ENCODE data around the gene FIBCD1. TPM values are rescaled to one million over a fixed set of nuclear protein-coding genes. Genes with fewer than 3 reads are reported as not detected.

Gene FIBCD1
- total RNA-seq, 1 experiment from 2014 or later, result 1.4 TPM

GRCh38 chr9:130981756-130982137, 42.7 kb upstream of the FIBCD1 start:
- intact Hi-C loops (cut with micrococcal nuclease; ENCODE audit: unreplicated experiment), result no loop called here
- no peak for DNase-seq
- CTCF ChIA-PET, result no interaction called here
- no peak overlapping the region for H3K27ac Mint-ChIP-seq (ENCODE audit: unreplicated experiment)
- TF ChIP-seq CTCF (IDR thresholded peaks at IDR 0.05; ENCODE audit: unreplicated experiment), result no peak
- H3K36me3 Mint-ChIP-seq (ENCODE audit: insufficient read depth, unreplicated experiment), result no peaks in the 10 kb centered on the region
- H3K9me3 Mint-ChIP-seq (ENCODE audit: low read depth, unreplicated experiment), result no peaks in the 10 kb centered on the region
- no peak overlapping the region for H3K4me3 Mint-ChIP-seq (ENCODE audit: low read depth, unreplicated experiment)
- no TSS peak for BruUV-seq (replicated peaks)
- no peaks in the 10 kb centered on the region for H3K4me1 Mint-ChIP-seq (ENCODE audit: low read depth, unreplicated experiment)
- H3K27me3 Mint-ChIP-seq (ENCODE audit: unreplicated experiment), result peaks cover 72% of the 10 kb centered on the region

GRCh38 chr9:130981002-130981755, 42.1 kb upstream of the FIBCD1 start:
- no peak for DNase-seq
- intact Hi-C loops (cut with micrococcal nuclease; ENCODE audit: unreplicated experiment), result no loop called here
- no peaks in the 10 kb centered on the region for H3K9me3 Mint-ChIP-seq (ENCODE audit: low read depth, unreplicated experiment)
- TF ChIP-seq CTCF (IDR thresholded peaks at IDR 0.05; ENCODE audit: unreplicated experiment), result no peak
- peaks cover 67% of the 10 kb centered on the region for H3K27me3 Mint-ChIP-seq (ENCODE audit: unreplicated experiment)
- no peaks in the 10 kb centered on the region for H3K4me1 Mint-ChIP-seq (ENCODE audit: low read depth, unreplicated experiment)
- CTCF ChIA-PET, result no interaction called here
- H3K4me3 Mint-ChIP-seq (ENCODE audit: low read depth, unreplicated experiment), result no peak overlapping the region
- BruUV-seq (replicated peaks), result no TSS peak
- no peaks in the 10 kb centered on the region for H3K36me3 Mint-ChIP-seq (ENCODE audit: insufficient read depth, unreplicated experiment)
- H3K27ac Mint-ChIP-seq (ENCODE audit: unreplicated experiment), result no peak overlapping the region

GRCh38 chr9:130980526-130980925, 41.5 kb upstream of the FIBCD1 start:
- CTCF ChIA-PET, result no interaction called here
- BruUV-seq (replicated peaks), result no TSS peak
- H3K27ac Mint-ChIP-seq (ENCODE audit: unreplicated experiment), result no peak overlapping the region

GRCh38 chr9:130979591-130980385, 40.7 kb upstream of the FIBCD1 start:
- CTCF ChIA-PET, result interaction anchor here (0.7 kb wide), 1 partner anchor 946 kb away, joined by 6 read pairs; no protein-coding TSS in a partner anchor
- intact Hi-C loops (cut with micrococcal nuclease; ENCODE audit: unreplicated experiment), result no loop called here
- DNase-seq, result no peak
- H3K4me1 Mint-ChIP-seq (ENCODE audit: low read depth, unreplicated experiment), result no peaks in the 10 kb centered on the region
- no TSS peak for BruUV-seq (replicated peaks)
- no peak for TF ChIP-seq CTCF (IDR thresholded peaks at IDR 0.05; ENCODE audit: unreplicated experiment)
- H3K4me3 Mint-ChIP-seq (ENCODE audit: low read depth, unreplicated experiment), result no peak overlapping the region
- H3K27ac Mint-ChIP-seq (ENCODE audit: unreplicated experiment), result no peak overlapping the region
- H3K9me3 Mint-ChIP-seq (ENCODE audit: low read depth, unreplicated experiment), result no peaks in the 10 kb centered on the region
- no peaks in the 10 kb centered on the region for H3K36me3 Mint-ChIP-seq (ENCODE audit: insufficient read depth, unreplicated experiment)
- H3K27me3 Mint-ChIP-seq (ENCODE audit: unreplicated experiment), result peaks cover 56% of the 10 kb centered on the region

More at GRCh38 chr9:130980526-130980925, 41.5 kb upstream of the FIBCD1 start:
- Mint-ChIP-seq H3K4me1 (ENCODE audit: low read depth, unreplicated experiment) (no peaks in the 10 kb centered on the region), H3K36me3 (ENCODE audit: insufficient read depth, unreplicated experiment) (no peaks in the 10 kb centered on the region), H3K9me3 (ENCODE audit: low read depth, unreplicated experiment) (no peaks in the 10 kb centered on the region), H3K4me3 (ENCODE audit: low read depth, unreplicated experiment) (no peak overlapping the region), H3K27me3 (ENCODE audit: unreplicated experiment) (peaks cover 60% of the 10 kb centered on the region)
- TF ChIP-seq CTCF (IDR thresholded peaks at IDR 0.05; ENCODE audit: unreplicated experiment), result no peak
- intact Hi-C loops (cut with micrococcal nuclease; ENCODE audit: unreplicated experiment), result no loop called here
- DNase-seq, result no peak

Data from Calu3 (cell line).